IPS-18a (cell line): ENCODE measurements around the gene KIF12.

Experiments used
- H3K27ac ChIP-seq: one replicate; pipeline ENCODE4 v1.5.1; 2013; ENCODE audit warnings: low read length
- H3K27me3 ChIP-seq: one replicate; pipeline ENCODE4 v1.6.1; 2013; ENCODE audit warnings: mild to moderate bottlenecking, low read length; ENCODE audit not compliant: control insufficient read depth, insufficient read depth
- H3K36me3 ChIP-seq: one replicate; pipeline ENCODE4 v1.6.1; 2013; ENCODE audit warnings: low read depth, low read length; ENCODE audit not compliant: control insufficient read depth
- H3K4me1 ChIP-seq: one replicate; pipeline ENCODE4 v1.6.1; 2013; ENCODE audit warnings: low read depth, low read length; ENCODE audit not compliant: control insufficient read depth
- H3K4me3 ChIP-seq: one replicate; pipeline ENCODE4 v1.5.1; 2013; ENCODE audit warnings: low read length
- H3K9ac ChIP-seq: one replicate; pipeline ENCODE4 v1.6.1; 2013; ENCODE audit warnings: mild to moderate bottlenecking, low read length, moderate library complexity
- H3K9me3 ChIP-seq: one replicate; pipeline ENCODE4 v1.6.1; 2013; ENCODE audit warnings: low read depth, low read length; ENCODE audit not compliant: control insufficient read depth

KIF12 gene

GRCh38 chr9:114122136-114123027, 23.3 kb upstream of the KIF12 start:
- H3K36me3 ChIP-seq: no peaks in the 10 kb centered on the region
- H3K4me3 ChIP-seq: no peak overlapping the region
- no peaks in the 10 kb centered on the region for H3K9me3 ChIP-seq
- H3K27ac ChIP-seq: no peak overlapping the region
- no peaks in the 10 kb centered on the region for H3K27me3 ChIP-seq
- no peaks in the 10 kb centered on the region for H3K4me1 ChIP-seq
- H3K9ac ChIP-seq: no peak overlapping the region

GRCh38 chr9:114121227-114122135, 22.4 kb upstream of the KIF12 start:
- no peak overlapping the region for H3K4me3 ChIP-seq
- H3K4me1 ChIP-seq: no peaks in the 10 kb centered on the region
- H3K9me3 ChIP-seq: no peaks in the 10 kb centered on the region
- no peaks in the 10 kb centered on the region for H3K36me3 ChIP-seq
- no peak overlapping the region for H3K9ac ChIP-seq
- H3K27me3 ChIP-seq: no peaks in the 10 kb centered on the region
- H3K27ac ChIP-seq: no peak overlapping the region

- Histone ChIP-seq H3K4me1 (no peaks in the 10 kb centered on the region), H3K9me3 (no peaks in the 10 kb centered on the region), H3K4me3 (no peak overlapping the region), H3K9ac (no peak overlapping the region), H3K27me3 (no peaks in the 10 kb centered on the region), H3K27ac (no peak overlapping the region), H3K36me3 (no peaks in the 10 kb centered on the region)
Observed at GRCh38 chr9:114120192-114121014, 21.3 kb upstream of the KIF12 start.

- Histone ChIP-seq H3K27ac (no peak overlapping the region), H3K4me1 (no peaks in the 10 kb centered on the region)
Observed at GRCh38 chr9:114119242-114120191, 20.4 kb upstream of the KIF12 start.

GRCh38 chr9:114117996-114118830, 19.1 kb upstream of the KIF12 start:
- H3K27ac ChIP-seq: no peak overlapping the region
- no peak overlapping the region for H3K9ac ChIP-seq
- H3K27me3 ChIP-seq: no peaks in the 10 kb centered on the region
- H3K4me1 ChIP-seq: no peaks in the 10 kb centered on the region
- no peaks in the 10 kb centered on the region for H3K9me3 ChIP-seq
- H3K36me3 ChIP-seq: no peaks in the 10 kb centered on the region
- no peak overlapping the region for H3K4me3 ChIP-seq

More at GRCh38 chr9:114119242-114120191, 20.4 kb upstream of the KIF12 start:
- no peak overlapping the region for H3K4me3 ChIP-seq
- no peaks in the 10 kb centered on the region for H3K9me3 ChIP-seq
- H3K27me3 ChIP-seq: no peaks in the 10 kb centered on the region
- no peak overlapping the region for H3K9ac ChIP-seq
- no peaks in the 10 kb centered on the region for H3K36me3 ChIP-seq

- H3K4me3 ChIP-seq: no peak overlapping the region
- H3K27ac ChIP-seq: no peak overlapping the region
- no peaks in the 10 kb centered on the region for H3K9me3 ChIP-seq
- no peaks in the 10 kb centered on the region for H3K36me3 ChIP-seq
- no peaks in the 10 kb centered on the region for H3K4me1 ChIP-seq
- no peak overlapping the region for H3K9ac ChIP-seq
- no peaks in the 10 kb centered on the region for H3K27me3 ChIP-seq
Observed at GRCh38 chr9:114117614-114117995, 18.5 kb upstream of the KIF12 start.

- H3K36me3 ChIP-seq: no peaks in the 10 kb centered on the region
- H3K9me3 ChIP-seq: no peaks in the 10 kb centered on the region
- no peak overlapping the region for H3K27ac ChIP-seq
- H3K9ac ChIP-seq: no peak overlapping the region
- H3K4me3 ChIP-seq: no peak overlapping the region
- no peaks in the 10 kb centered on the region for H3K4me1 ChIP-seq
- H3K27me3 ChIP-seq: no peaks in the 10 kb centered on the region
Observed at GRCh38 chr9:114116126-114116747, 17.1 kb upstream of the KIF12 start.

GRCh38 chr9:114115654-114116125, 16.6 kb upstream of the KIF12 start:
- H3K4me3 ChIP-seq: no peak overlapping the region
- no peak overlapping the region for H3K27ac ChIP-seq
- H3K4me1 ChIP-seq: no peaks in the 10 kb centered on the region
- no peaks in the 10 kb centered on the region for H3K36me3 ChIP-seq
- no peak overlapping the region for H3K9ac ChIP-seq
- H3K9me3 ChIP-seq: no peaks in the 10 kb centered on the region
- no peaks in the 10 kb centered on the region for H3K27me3 ChIP-seq

GRCh38 chr9:114114364-114114763, 15.3 kb upstream of the KIF12 start:
- no peak overlapping the region for H3K4me3 ChIP-seq
- no peaks in the 10 kb centered on the region for H3K4me1 ChIP-seq
- no peak overlapping the region for H3K9ac ChIP-seq
- H3K36me3 ChIP-seq: no peaks in the 10 kb centered on the region
- H3K27ac ChIP-seq: no peak overlapping the region
- no peaks in the 10 kb centered on the region for H3K9me3 ChIP-seq
- no peaks in the 10 kb centered on the region for H3K27me3 ChIP-seq
